Esophagus squamous epithelium (tissue), 4 donors: ENCODE data around the gene COPG2.

Source experiments
- POLR2A ChIP-seq, 4 donors: fragments of 450-650 bp; IDR thresholded peaks; one replicate each; pipeline ENCODE4 v1.6.1; 2017; ENCODE audit warnings: antibody characterized with exemption in 4 of 4, mild to moderate bottlenecking in 4 of 4, moderate library complexity in 3 of 4
- TF ChIP-seq, protein P1 (sequence below), 6 experiments: fragments of 450-650 bp in 4 of 6; fragments of 200-600 bp in 2 of 6; sonication (generic) in 2 of 6; IDR thresholded peaks; one replicate each; pipeline ENCODE4 v1.5.1; 2016 to 2019; ENCODE audit warnings: antibody characterized with exemption in 6 of 6, mild to moderate bottlenecking in 4 of 6, moderate library complexity in 4 of 6

DNA sequence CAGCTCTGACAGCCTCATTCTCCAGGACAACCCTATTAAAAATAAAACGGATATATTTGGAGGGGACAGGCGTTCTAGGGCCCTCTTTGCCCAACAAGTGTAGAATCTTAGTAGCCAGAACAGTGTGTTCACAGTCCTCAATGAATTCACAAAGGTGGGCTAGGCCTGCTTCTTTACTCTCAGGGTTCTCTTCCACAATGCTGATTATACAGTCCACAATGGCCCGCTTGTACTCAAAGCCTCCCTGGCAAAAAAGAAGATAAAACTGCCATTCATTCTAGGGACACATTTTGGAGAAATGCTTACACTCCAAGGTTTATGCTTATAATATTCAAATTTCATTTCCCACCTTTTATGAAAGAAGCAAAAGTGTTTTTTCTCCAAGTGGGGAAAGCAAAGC lies 114.1 kb downstream of the COPG2 start:
- TF ChIP-seq, protein P1, sequence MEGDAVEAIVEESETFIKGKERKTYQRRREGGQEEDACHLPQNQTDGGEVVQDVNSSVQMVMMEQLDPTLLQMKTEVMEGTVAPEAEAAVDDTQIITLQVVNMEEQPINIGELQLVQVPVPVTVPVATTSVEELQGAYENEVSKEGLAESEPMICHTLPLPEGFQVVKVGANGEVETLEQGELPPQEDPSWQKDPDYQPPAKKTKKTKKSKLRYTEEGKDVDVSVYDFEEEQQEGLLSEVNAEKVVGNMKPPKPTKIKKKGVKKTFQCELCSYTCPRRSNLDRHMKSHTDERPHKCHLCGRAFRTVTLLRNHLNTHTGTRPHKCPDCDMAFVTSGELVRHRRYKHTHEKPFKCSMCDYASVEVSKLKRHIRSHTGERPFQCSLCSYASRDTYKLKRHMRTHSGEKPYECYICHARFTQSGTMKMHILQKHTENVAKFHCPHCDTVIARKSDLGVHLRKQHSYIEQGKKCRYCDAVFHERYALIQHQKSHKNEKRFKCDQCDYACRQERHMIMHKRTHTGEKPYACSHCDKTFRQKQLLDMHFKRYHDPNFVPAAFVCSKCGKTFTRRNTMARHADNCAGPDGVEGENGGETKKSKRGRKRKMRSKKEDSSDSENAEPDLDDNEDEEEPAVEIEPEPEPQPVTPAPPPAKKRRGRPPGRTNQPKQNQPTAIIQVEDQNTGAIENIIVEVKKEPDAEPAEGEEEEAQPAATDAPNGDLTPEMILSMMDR (IDR thresholded peaks at IDR 0.05), result no peak
- no peak for TF ChIP-seq POLR2A (IDR thresholded peaks at IDR 0.05)
